HCT116 (cell line): Measurements from ENCODE around the gene MYRF. TPM values are rescaled to one million over a fixed set of nuclear protein-coding genes. Genes with fewer than 3 reads are reported as not detected.

Source experiments
- ATAC-seq: fragments of 200-7000 bp; cut with Tn5 transposase; 2 replicates; pipeline ENCODE4 v1.9.1; 2020; ENCODE audit warnings: mild to moderate bottlenecking, moderate library complexity
- BruUV-seq: library from RNA; stranded (reverse); fragments of 400-500 nt; replicated peaks from 2 replicates; lab custom pipeline; 2021; lab: Mats Ljungman, UMichigan
- CTCF ChIA-PET: fragments of 300-600 bp; sonication (Branson Sonifier 250); formaldehyde crosslinking; loops from one replicate; lab custom pipeline; 2021; ENCODE audit warnings: antibody characterized with exemption; lab: Charles Lee
- POLR2A ChIA-PET: fragments of 300-600, 350-600 bp; sonication (Branson Sonifier 250); formaldehyde crosslinking; loops from one replicate; lab custom pipeline; 2021; ENCODE audit warnings: antibody characterized with exemption; lab: Charles Lee
- RAD21 ChIA-PET, 2 experiments: fragments of 300-600 bp; sonication (Branson Sonifier 250); formaldehyde crosslinking; loops; one replicate each; lab custom pipeline; 2023; ENCODE audit warnings: low total read pairs in 2 of 2; ENCODE audit not compliant: uncharacterized antibody in 2 of 2, unreplicated experiment in 2 of 2, low non-redundant PET in 1 of 2; lab: Charles Lee
- DNase-seq: peaks from one replicate; pipeline ENCODE4 v3.0.0-alpha.2; 2010; ENCODE audit warnings: low read depth, low spot score
- H2AFZ ChIP-seq: fragments of 200-600 bp; shearing (Covaris generic), sonication (generic); 2 replicates; pipeline ENCODE4 v1.6.1; 2017; ENCODE audit warnings: low read depth, mixed run types, mixed read lengths, antibody characterized with exemption, low read length; ENCODE audit not compliant: poor library complexity, severe bottlenecking
- H3K27ac ChIP-seq: 2 replicates; pipeline ENCODE4 v1.5.1; 2012; ENCODE audit warnings: low read depth, low read length
- H3K27me3 ChIP-seq: fragments of 200-600 bp; sonication (generic); 2 replicates; pipeline ENCODE4 v1.6.1; 2016; ENCODE audit warnings: mixed run types, low read length, mixed read lengths; ENCODE audit not compliant: insufficient read depth
- H3K36me3 ChIP-seq, 2 experiments: fragments of 200-500 bp in 1 of 2; fragments of 200-600 bp in 1 of 2; sonication (Bioruptor generic) in 1 of 2; sonication (generic) in 1 of 2; 2 replicates each; pipeline versions ENCODE4 v1.5.1 to v1.6.1; 2014 to 2016; ENCODE audit warnings: low read length in 2 of 2, inconsistent platforms in 1 of 2, mixed read lengths in 1 of 2, mixed run types in 1 of 2; ENCODE audit not compliant: insufficient read depth in 2 of 2, control insufficient read depth in 1 of 2
- H3K4me1 ChIP-seq, 2 experiments: fragments of 200-600 bp in 1 of 2; sonication (generic) in 1 of 2; 2 replicates each; pipeline versions ENCODE4 v1.5.1 to v1.6.1; 2012 to 2017; ENCODE audit warnings: low read length in 2 of 2, inconsistent platforms in 1 of 2, mild to moderate bottlenecking in 1 of 2, mixed read lengths in 1 of 2, mixed run types in 1 of 2, moderate library complexity in 1 of 2; ENCODE audit not compliant: insufficient read depth in 2 of 2, control insufficient read depth in 1 of 2
- H3K4me2 ChIP-seq: fragments of 200-600 bp; sonication (generic); 2 replicates; pipeline ENCODE4 v1.6.1; 2017; ENCODE audit warnings: mixed run types, low read length, mixed read lengths
- H3K4me3 ChIP-seq, 2 experiments: fragments of 200-600 bp in 1 of 2; sonication (generic) in 1 of 2; replicated peaks in 1 of 2; 2 replicates each; pipeline ENCODE4 v1.5.1; 2011 to 2016; ENCODE audit warnings: low read length in 2 of 2, control low read depth in 1 of 2, low read depth in 1 of 2, mild to moderate bottlenecking in 1 of 2, mixed read lengths in 1 of 2, mixed run types in 1 of 2
- H3K79me2 ChIP-seq: fragments of 200-600 bp; sonication (generic); 2 replicates; pipeline ENCODE4 v1.6.1; 2017; ENCODE audit warnings: mild to moderate bottlenecking, mixed run types, low read length, moderate library complexity, mixed read lengths; ENCODE audit not compliant: insufficient read depth
- H3K9ac ChIP-seq: fragments of 200-600 bp; sonication (generic); 2 replicates; pipeline ENCODE4 v1.6.1; 2016; ENCODE audit warnings: low read length, mixed read lengths
- H3K9me2 ChIP-seq: fragments of 200-600 bp; sonication (generic), shearing (Covaris generic); 2 replicates; pipeline ENCODE4 v1.6.1; 2017; ENCODE audit warnings: mixed run types, mild to moderate bottlenecking, moderate library complexity; ENCODE audit not compliant: insufficient read depth
- H3K9me3 ChIP-seq, 2 experiments: fragments of 200-500 bp in 1 of 2; fragments of 200-600 bp in 1 of 2; sonication (Bioruptor generic) in 1 of 2; sonication (generic) in 1 of 2; 2 replicates each; pipeline ENCODE4 v1.6.1; 2014 to 2017; ENCODE audit warnings: low read length in 2 of 2, mixed read lengths in 2 of 2, inconsistent platforms in 1 of 2, low read depth in 1 of 2, mild to moderate bottlenecking in 1 of 2, mixed run types in 1 of 2, moderate library complexity in 1 of 2; ENCODE audit not compliant: control insufficient read depth in 1 of 2, insufficient read depth in 1 of 2
- H4K20me1 ChIP-seq: fragments of 200-600 bp; sonication (generic), shearing (Covaris generic); 2 replicates; pipeline ENCODE4 v1.6.1; 2017; ENCODE audit warnings: mixed run types, mild to moderate bottlenecking, moderate library complexity; ENCODE audit not compliant: insufficient read depth
- ATF3 ChIP-seq: IDR thresholded peaks from 2 replicates; pipeline ENCODE4 v1.6.1; 2012
- CTCF ChIP-seq, 3 experiments: fragments of 200-600 bp in 1 of 3; sonication (generic) in 1 of 3; IDR thresholded peaks in 2 of 3; conservative IDR thresholded peaks in 1 of 3; 2 replicates each; pipeline ENCODE4 v1.5.1; 2012 to 2017; ENCODE audit warnings: low read depth in 2 of 3, low read length in 2 of 3, antibody characterized with exemption in 1 of 3, borderline replicate concordance in 1 of 3, control low read depth in 1 of 3, mild to moderate bottlenecking in 1 of 3, mixed read lengths in 1 of 3, mixed run types in 1 of 3, moderate library complexity in 1 of 3; ENCODE audit not compliant: insufficient read depth in 1 of 3
- EZH2 ChIP-seq: fragments of 200-600 bp; sonication (generic); IDR thresholded peaks from 2 replicates; pipeline ENCODE4 v1.6.1; 2017; ENCODE audit warnings: antibody characterized with exemption, mixed run types
- EZH2phosphoT487 ChIP-seq: fragments of 200-600 bp; IDR thresholded peaks from 2 replicates; pipeline ENCODE4 v1.6.1; 2018; ENCODE audit warnings: antibody characterized with exemption, borderline replicate concordance
- FOSL1 ChIP-seq: IDR thresholded peaks from 2 replicates; pipeline ENCODE4 v1.6.1; 2012; ENCODE audit warnings: low read depth
- POLR2A ChIP-seq: IDR thresholded peaks from 2 replicates; pipeline ENCODE4 v1.7.0; 2011; ENCODE audit warnings: borderline replicate concordance; ENCODE audit not compliant: insufficient read depth, insufficient read length; ENCODE audit errors: extremely low read depth
- SIN3A ChIP-seq: IDR thresholded peaks from 2 replicates; pipeline ENCODE4 v1.6.1; 2012; ENCODE audit warnings: low read depth
- ZBTB33 ChIP-seq: IDR thresholded peaks from 2 replicates; pipeline ENCODE4 v1.6.1; 2011; ENCODE audit warnings: mild to moderate bottlenecking, low read length, moderate library complexity; ENCODE audit not compliant: insufficient replicate concordance; ENCODE audit errors: extremely low read depth
- ZNF274 ChIP-seq: fragments of 200-500 bp; sonication (Bioruptor generic); IDR thresholded peaks from 2 replicates; pipeline ENCODE4 v1.6.1; 2014; ENCODE audit warnings: mild to moderate bottlenecking, low read depth, low read length, inconsistent platforms
- intact Hi-C: fragments of 100-400 bp; cut with micrococcal nuclease; formaldehyde crosslinking; loops from 2 replicates; pipeline ENCODE4 v1.10.0; 2022
- total RNA-seq: library from RNA; stranded (reverse); gene quantifications from one replicate; pipeline ENCODE4 v1.2.1, GENCODE V29; 2021; ENCODE audit not compliant: unreplicated experiment

Gene MYRF
- total RNA-seq, 1 experiment from 2014 or later = 52.3 TPM

- ATAC-seq (no peak), DNase-seq (no peak)
- H3K79me2 ChIP-seq = no peaks in the 10 kb centered on the region
- no peak overlapping the region for H3K9ac ChIP-seq
- H3K4me2 ChIP-seq = no peak overlapping the region
- no TSS peak for BruUV-seq
- H2AFZ ChIP-seq = no peak overlapping the region
- CTCF ChIA-PET = no interaction called here
- no peaks in the 10 kb centered on the region for H3K36me3 ChIP-seq
- no peak overlapping the region for H3K27ac ChIP-seq
- TF ChIP-seq EZH2phosphoT487 = no peak
- no peak for TF ChIP-seq ZBTB33
- TF ChIP-seq, all 23 proteins: peak for 0
- ChIA-PET POLR2A (no interaction called here), RAD21 (no interaction called here)
- intact Hi-C loops = no loop called here
- H3K4me1 ChIP-seq = peaks cover 34 to 40% of the 10 kb centered on the region in 2 experiments
- no peak overlapping the region for H3K4me3 ChIP-seq
- no peaks in the 10 kb centered on the region for H3K9me3 ChIP-seq
- no peaks in the 10 kb centered on the region for H3K27me3 ChIP-seq
- H3K9me2 ChIP-seq = no peaks in the 10 kb centered on the region
- H4K20me1 ChIP-seq = no peaks in the 10 kb centered on the region
These were observed 49.6 kb upstream of the MYRF start for GRCh38 chr11:61702701-61703312.

- ChIA-PET RAD21 (no interaction called here), CTCF (interaction anchor here (0.8 to 1.6 kb wide), 2 partner anchors 29 to 130 kb away, joined by 3 read pairs; no protein-coding TSS in a partner anchor), POLR2A (interaction anchor here (0.7 kb wide), 1 partner anchor 25 kb away, joined by 3 read pairs; no protein-coding TSS in a partner anchor)
- Histone ChIP-seq H3K4me2 (no peak overlapping the region), H3K9me2 (no peaks in the 10 kb centered on the region), H3K4me3 (no peak overlapping the region), H3K27ac (no peak overlapping the region), H2AFZ (no peak overlapping the region), H3K9me3 (no peaks in the 10 kb centered on the region), H3K9ac (no peak overlapping the region), H4K20me1 (no peaks in the 10 kb centered on the region), H3K36me3 (no peaks in the 10 kb centered on the region), H3K4me1 (peaks cover 21 to 22% of the 10 kb centered on the region in 2 experiments), H3K79me2 (no peaks in the 10 kb centered on the region), H3K27me3 (no peaks in the 10 kb centered on the region)
- intact Hi-C loops = no loop called here
- no peak for DNase-seq
- no TSS peak for BruUV-seq
- TF ChIP-seq EZH2 (no peak), POLR2A (no peak), FOSL1 (no peak), ZNF274 (no peak), ZBTB33 (no peak), EZH2phosphoT487 (no peak), ATF3 (no peak), CTCF (IDR thresholded peaks at IDR 0.05 in 2 of 3, conservative IDR thresholded peaks at IDR 0.05 in 1 of 3; ENCODE audit: borderline replicate concordance in 1 of 3, insufficient read depth in 1 of 3, low read depth in 2 of 3, low read length in 2 of 3) (no peak), SIN3A (no peak)
- no peak for ATAC-seq
These were observed 47.6 kb upstream of the MYRF start for GRCh38 chr11:61704838-61705237.
